BJ (cell line): ENCODE data around the gene ARSI. TPM values are rescaled to one million over a fixed set of nuclear protein-coding genes. Genes with fewer than 3 reads are reported as not detected.
A peak's percentile ranks its signal among the peaks of the same experiment; 100 is the strongest.

Experiments used
- CTCF ChIA-PET: fragments of 350-600 bp; formaldehyde crosslinking; extraction: SDS; loops from one replicate; lab custom pipeline; 2021; ENCODE audit warnings: antibody characterized with exemption, inconsistent platforms; lab: Yijun Ruan, JAX
- POLR2A ChIA-PET: fragments of 300-600 bp; sonication (Branson Sonifier 250); formaldehyde crosslinking; extraction: SDS; loops from one replicate; lab custom pipeline; 2021; ENCODE audit warnings: antibody characterized with exemption; lab: Charles Lee
- DNase-seq: peaks from one replicate; pipeline ENCODE4 v3.0.0-alpha.2; 2011; ENCODE audit warnings: low read depth
- H3K27me3 ChIP-seq: 2 replicates; pipeline ENCODE4 v1.6.0; 2011; ENCODE audit warnings: low read length; ENCODE audit not compliant: control insufficient read depth, insufficient read depth
- H3K36me3 ChIP-seq: 2 replicates; pipeline ENCODE4 v1.5.1; 2011; ENCODE audit warnings: low read length; ENCODE audit not compliant: control insufficient read depth, insufficient read depth
- H3K4me3 ChIP-seq: 2 replicates; pipeline ENCODE4 v1.5.1; 2011; ENCODE audit warnings: low read depth, mild to moderate bottlenecking, control low read depth, low read length
- polyA plus RNA-seq: library from polyadenylated mRNA; depleted of rRNA; stranded (reverse); fragments of >200 nt; gene quantifications from 2 replicates; pipeline ENCODE4 v1.2.3, GENCODE V29; 2011
- TF ChIP-seq, protein P1 (sequence below): IDR thresholded peaks from 2 replicates; pipeline ENCODE4 v1.5.1; 2011; ENCODE audit warnings: low read depth, mild to moderate bottlenecking, control low read depth, inconsistent platforms, low read length, moderate library complexity; ENCODE audit not compliant: insufficient read depth

Gene ARSI
- polyA plus RNA-seq, 1 experiment, result 9.8 TPM

DNA sequence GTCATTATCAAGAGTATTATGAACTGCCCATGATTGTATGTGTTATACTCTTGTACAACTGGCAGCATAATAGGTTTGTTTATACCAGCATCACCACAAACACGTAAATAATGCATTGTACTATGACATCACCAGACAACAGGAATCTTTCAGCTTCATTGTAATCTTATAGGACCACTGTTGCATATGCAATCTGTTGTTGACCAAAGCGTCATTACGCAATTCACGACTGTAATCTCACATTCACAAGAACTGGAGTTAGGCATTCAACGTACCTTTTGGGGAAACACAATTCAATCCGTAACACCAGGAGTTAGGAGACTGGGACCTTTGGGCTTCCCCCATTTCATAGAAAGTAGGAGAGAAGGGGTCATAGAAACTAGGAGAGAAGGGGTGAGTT lies 20.4 kb upstream of the ARSI start:
- Histone ChIP-seq H3K4me3 (no peak overlapping the region), H3K27me3 (no peaks in the 10 kb centered on the region), H3K36me3 (no peaks in the 10 kb centered on the region)
- no peak for DNase-seq
- ChIA-PET CTCF (no interaction called here), POLR2A (no interaction called here)
- TF ChIP-seq, protein P1, sequence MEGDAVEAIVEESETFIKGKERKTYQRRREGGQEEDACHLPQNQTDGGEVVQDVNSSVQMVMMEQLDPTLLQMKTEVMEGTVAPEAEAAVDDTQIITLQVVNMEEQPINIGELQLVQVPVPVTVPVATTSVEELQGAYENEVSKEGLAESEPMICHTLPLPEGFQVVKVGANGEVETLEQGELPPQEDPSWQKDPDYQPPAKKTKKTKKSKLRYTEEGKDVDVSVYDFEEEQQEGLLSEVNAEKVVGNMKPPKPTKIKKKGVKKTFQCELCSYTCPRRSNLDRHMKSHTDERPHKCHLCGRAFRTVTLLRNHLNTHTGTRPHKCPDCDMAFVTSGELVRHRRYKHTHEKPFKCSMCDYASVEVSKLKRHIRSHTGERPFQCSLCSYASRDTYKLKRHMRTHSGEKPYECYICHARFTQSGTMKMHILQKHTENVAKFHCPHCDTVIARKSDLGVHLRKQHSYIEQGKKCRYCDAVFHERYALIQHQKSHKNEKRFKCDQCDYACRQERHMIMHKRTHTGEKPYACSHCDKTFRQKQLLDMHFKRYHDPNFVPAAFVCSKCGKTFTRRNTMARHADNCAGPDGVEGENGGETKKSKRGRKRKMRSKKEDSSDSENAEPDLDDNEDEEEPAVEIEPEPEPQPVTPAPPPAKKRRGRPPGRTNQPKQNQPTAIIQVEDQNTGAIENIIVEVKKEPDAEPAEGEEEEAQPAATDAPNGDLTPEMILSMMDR, result no peak

DNA sequence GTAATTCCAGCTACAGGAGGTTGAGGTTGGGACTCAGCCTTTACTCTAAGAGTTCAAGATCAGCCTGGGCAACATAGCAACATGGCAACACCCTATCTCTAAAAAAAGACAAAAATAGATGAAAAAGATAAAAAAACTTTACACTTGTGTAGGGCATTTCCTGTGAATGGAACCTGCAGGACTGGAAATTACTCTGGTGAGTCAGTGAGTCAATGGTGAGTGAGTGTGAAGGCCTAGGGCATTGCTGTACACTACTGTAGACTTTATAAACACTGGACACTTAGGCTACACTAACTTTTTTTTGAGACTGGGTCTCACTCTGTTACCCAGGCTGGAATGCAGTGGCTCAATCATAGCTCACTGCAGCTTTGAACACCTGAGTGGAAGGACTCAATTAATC lies 19.5 kb upstream of the ARSI start:
- CTCF ChIA-PET, result interaction anchor here (0.8 kb wide), 1 partner anchor 20 kb away, joined by 3 read pairs; the partner anchor contains the start of gene ARSI
- H3K36me3 ChIP-seq, result no peaks in the 10 kb centered on the region

DNA sequence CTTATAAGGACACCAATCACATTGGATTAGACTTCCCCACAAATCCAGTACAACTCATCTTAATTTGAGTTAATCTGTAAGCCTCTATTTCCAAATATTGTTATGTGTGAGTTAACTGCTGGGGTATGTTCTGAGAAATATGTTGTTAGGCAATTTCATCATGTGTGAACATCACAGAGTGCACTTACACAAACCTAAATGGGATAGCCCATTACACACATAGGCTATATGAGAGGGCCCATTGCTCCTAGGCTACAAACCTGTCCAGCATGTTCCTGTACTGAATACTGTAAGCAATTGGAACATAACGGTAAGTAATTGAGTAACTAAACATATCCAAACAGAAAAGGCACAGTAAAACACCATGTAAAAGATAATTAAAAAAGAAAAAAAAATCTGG lies 19.1 kb upstream of the ARSI start:
- Histone ChIP-seq H3K27me3 (no peaks in the 10 kb centered on the region), H3K4me3 (no peak overlapping the region), H3K36me3 (no peaks in the 10 kb centered on the region)
- POLR2A ChIA-PET, result no interaction called here
- CTCF ChIA-PET, result interaction anchor here (0.8 to 1.1 kb wide), 2 partner anchors 11 to 20 kb away, joined by 3 to 5 read pairs; partner anchors contain the start of gene ARSI
- DNase-seq, result no peak
- TF ChIP-seq, protein P1, result no peak

More for the DNA sequence above, 19.5 kb upstream of the ARSI start:
- POLR2A ChIA-PET, result no interaction called here
- no peak overlapping the region for H3K4me3 ChIP-seq
- no peak for DNase-seq
- TF ChIP-seq, protein P1, result no peak
- H3K27me3 ChIP-seq, result no peaks in the 10 kb centered on the region

DNA sequence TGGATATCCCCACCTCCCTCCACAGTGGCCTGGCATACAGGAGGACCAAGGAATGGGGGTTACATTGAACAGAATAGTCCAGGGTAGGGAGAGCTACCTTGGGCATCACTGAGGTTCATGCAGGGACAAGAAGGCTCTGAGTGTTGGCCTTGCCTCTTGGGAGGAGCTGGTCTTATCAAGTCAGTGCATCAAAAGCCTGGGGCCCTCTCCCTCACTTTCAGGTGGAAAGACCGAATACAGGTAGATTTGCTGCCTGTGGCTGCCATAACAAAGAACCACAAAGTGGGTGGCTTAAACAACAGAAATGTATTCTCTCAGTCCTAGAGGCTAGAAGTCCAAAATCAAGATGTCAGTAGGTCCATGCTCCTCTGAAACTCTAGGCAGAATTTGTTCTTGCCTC lies 18.5 kb upstream of the ARSI start:
- POLR2A ChIA-PET, result no interaction called here
- Histone ChIP-seq H3K27me3 (no peaks in the 10 kb centered on the region), H3K4me3 (no peak overlapping the region), H3K36me3 (no peaks in the 10 kb centered on the region)
- DNase-seq, result no peak
- TF ChIP-seq, protein P1, result no peak
- CTCF ChIA-PET, result interaction anchor here (1.1 to 2.4 kb wide), 2 partner anchors 10 to 18 kb away, joined by 5 read pairs; no protein-coding TSS in a partner anchor

DNA sequence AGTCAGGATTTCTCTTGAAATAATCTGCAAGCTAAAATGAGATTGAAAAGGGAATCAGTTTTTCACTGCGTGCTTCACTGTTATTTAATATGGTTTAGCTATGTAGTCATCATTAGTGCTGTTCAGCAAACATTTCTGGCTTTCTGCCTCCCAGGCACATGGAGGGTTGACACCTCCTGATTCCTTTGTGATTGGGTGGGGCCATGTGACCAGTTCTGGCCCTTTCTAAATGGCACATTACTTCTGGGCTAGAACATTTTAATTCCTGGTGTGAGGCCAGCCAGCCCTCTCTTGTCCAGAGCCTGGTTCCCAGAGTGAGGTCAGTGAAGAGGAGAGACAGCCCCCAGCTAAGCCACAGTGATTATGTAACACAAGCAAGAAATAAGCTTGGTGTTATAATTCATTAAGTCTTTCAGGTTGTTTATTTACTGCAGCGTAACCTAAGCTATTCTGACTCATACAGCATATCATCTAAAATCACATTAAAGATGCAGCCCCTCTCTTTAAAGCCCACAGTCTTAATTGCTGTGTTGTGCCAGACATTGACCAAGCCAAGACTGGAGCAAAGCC lies 17.4 kb upstream of the ARSI start:
- no peaks in the 10 kb centered on the region for H3K36me3 ChIP-seq
- no peaks in the 10 kb centered on the region for H3K27me3 ChIP-seq
- H3K4me3 ChIP-seq, result no peak overlapping the region
- peak; percentile 89 for DNase-seq
- TF ChIP-seq, protein P1, result no peak
- POLR2A ChIA-PET, result interaction anchor here (0.6 kb wide), 1 partner anchor 91 kb away, joined by 3 read pairs; no protein-coding TSS in a partner anchor
- CTCF ChIA-PET, result interaction anchor here (1.0 to 2.6 kb wide), 5 partner anchors 10 to 130 kb away, joined by 3 to 14 read pairs (median 5); partner anchors contain the start of gene ARSI
